ENCODE results near the gene ZBTB2. TPM values are rescaled to one million over a fixed set of nuclear protein-coding genes. Genes with fewer than 3 reads are reported as not detected.
"Not testable (repeated sequence)": the region's sequence is repeated elsewhere in the genome, so short reads cannot be mapped to it uniquely, and the experiment has no call there.

The ZBTB2 gene
- total and polyA plus RNA-seq, 10 of the 15 experiments (the other 5 are each of a cell fraction or from before 2014, with no cell fraction given) = 4.2 to 21.9 (median 15.0) TPM

DNA sequence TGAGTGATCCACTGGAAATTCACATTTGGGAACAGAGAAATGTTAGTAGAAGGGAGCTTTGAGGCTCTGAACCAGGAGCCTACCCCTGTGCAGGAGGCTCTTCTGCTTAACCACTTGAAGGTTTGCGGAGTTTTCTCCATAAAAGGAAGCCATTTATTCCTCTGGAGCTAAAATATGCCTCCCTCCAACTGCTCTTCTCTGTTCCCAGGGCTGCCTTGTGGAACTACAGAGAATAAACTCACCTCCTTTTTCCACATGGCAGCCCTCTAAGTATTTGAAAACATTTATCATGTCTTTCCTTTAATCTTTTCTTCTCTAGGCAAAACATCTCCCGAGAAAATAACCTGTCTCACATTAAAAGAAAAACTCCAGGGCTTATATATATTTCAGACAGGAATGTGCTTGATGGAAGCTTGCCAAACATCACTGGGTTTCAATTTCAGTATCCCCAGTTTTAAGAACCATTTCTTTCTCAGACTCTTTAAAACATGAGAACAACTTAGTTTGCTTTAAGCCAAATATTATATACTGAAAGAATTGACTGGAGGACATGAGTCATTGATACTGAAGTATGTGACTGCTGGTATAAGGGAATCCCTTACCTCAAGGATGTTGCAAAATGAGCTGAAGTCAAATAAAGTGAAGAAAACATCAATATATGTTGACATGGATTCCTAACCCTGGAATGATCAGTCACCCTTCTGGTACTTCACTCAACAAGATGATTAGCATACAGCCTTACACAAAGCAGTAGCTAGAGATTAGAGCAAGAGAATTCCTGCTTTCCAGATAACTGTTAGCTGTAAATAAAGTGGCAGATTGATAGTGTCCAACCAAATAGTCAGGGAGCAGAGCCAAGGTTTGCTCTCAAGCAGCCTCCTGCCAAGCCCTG is 74.0 kb downstream of the ZBTB2 start (continued):
- TF ChIP-seq MTA2 (IDR thresholded peaks at IDR 0.05; ENCODE audit: low read depth) = no peak
- no peak for TF ChIP-seq ETV6 (conservative IDR thresholded peaks at IDR 0.05 in 1 of 2, IDR thresholded peaks at IDR 0.05 in 1 of 2; ENCODE audit: borderline replicate concordance in 1 of 2, low read depth in 1 of 2)

DNA sequence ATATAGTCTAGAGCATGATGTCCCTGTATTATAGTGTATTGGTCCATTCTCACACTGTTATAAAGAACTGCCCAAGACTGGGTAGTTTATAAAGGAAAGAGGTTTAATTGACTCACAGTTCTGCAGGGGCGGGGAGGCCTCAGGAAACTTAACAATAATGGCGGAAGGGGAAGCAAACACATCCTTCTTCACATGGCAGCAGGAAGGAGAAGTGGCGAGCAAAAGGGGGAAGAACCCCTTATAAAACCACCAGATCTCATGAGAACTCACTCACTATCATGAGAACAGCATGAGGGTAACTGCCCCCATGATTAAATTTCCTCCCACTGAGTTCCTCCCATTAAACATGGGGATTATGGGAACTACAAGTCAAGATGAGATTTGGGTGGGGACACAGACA is 75.7 kb downstream of the ZBTB2 start:
- H3K4me3 ChIP-seq; H3K4me2 ChIP-seq (ENCODE audit: control insufficient read depth, insufficient read depth); CTCF ChIA-PET; BruUV-seq (replicated peaks); ATAC-seq; H2AFZ ChIP-seq (ENCODE audit: control insufficient read depth, low read depth, low read length); H3K27me3 ChIP-seq (replicated peaks in 1 of 2; ENCODE audit: control insufficient read depth in 2 of 2, insufficient read depth in 2 of 2, low read length in 1 of 2); in situ Hi-C loops (cut with MboI); H3K27ac ChIP-seq (ENCODE audit: control insufficient read depth, insufficient read depth); H3K9me3 ChIP-seq (replicated peaks; ENCODE audit: control insufficient read depth, insufficient read depth, low read length); SMC1A ChIA-PET (ENCODE audit: uncharacterized antibody, unreplicated experiment); DNase-seq (ENCODE audit: low read depth, low spot score); H3K4me1 ChIP-seq (ENCODE audit: control insufficient read depth, insufficient read depth, low read length); POLR2A ChIA-PET; H3K79me2 ChIP-seq (ENCODE audit: control insufficient read depth, insufficient read depth, low read length); H3K9ac ChIP-seq (ENCODE audit: control insufficient read depth, insufficient read depth, low read length); H4K20me1 ChIP-seq (ENCODE audit: control insufficient read depth, insufficient read depth); FAIRE-seq; intact Hi-C loops (cut with micrococcal nuclease; ENCODE audit: unreplicated experiment); H3K36me3 ChIP-seq (ENCODE audit: control insufficient read depth in 2 of 2, insufficient read depth in 2 of 2, low read length in 1 of 2); RAD21 ChIA-PET (ENCODE audit: unreplicated experiment): not testable (repeated sequence)
- WGBS (ENCODE audit: insufficient coverage, insufficient replicate concordance, low lambda C conversion rate, missing lambda C conversion rate) = 11% methylated on average over 3 of the region's 3 CpGs

Small RNAs within 50 kb of the gene (small RNA-seq; reads per million reads assigned to genes)
- gene RF00019 = not detected

Other genes with a start within 250 kb of the ZBTB2 start
- gene AKAP12, start 151.6 kb downstream of the ZBTB2 start, total RNA-seq (2014; rRNA removed) = under 0.01 TPM in 1 of 2 replicates, not detected in the other
- gene AKAP12, start 151.6 kb downstream of the ZBTB2 start, total RNA-seq (2014; rRNA removed; fragmentation: Illumina TruSeq; extraction: Trizol) = not detected in 2 replicates
- 0.35 and 0.72 TPM in 2 replicates for gene AKAP12, start 151.6 kb downstream of the ZBTB2 start, total RNA-seq (2021)
- gene AKAP12, start 151.6 kb downstream of the ZBTB2 start, polyA plus RNA-seq (2011; rRNA removed) = 0.01 TPM in 2 replicates
- 0.01 TPM in 1 of 2 replicates, not detected in the other for gene AKAP12, start 151.6 kb downstream of the ZBTB2 start, polyA plus RNA-seq (2014; fragmentation: Illumina TruSeq; extraction: Trizol)
- gene AKAP12, start 151.6 kb downstream of the ZBTB2 start, polyA plus RNA-seq (2014; fragmentation: Nextera tagmentation; extraction: Ambion mirVana) = under 1 TPM in 1 of 2 experiments, not detected in 1; under 0.01 TPM
- not detected in 2 replicates for gene AKAP12, start 151.6 kb downstream of the ZBTB2 start, polyA plus RNA-seq (2014; rRNA removed)
- gene AKAP12, start 151.6 kb downstream of the ZBTB2 start, polyA plus RNA-seq (2016; fragmentation: Nextera tagmentation; extraction: Ambion mirVana) = under 1 TPM; 0.10 to 0.11 TPM
- gene RMND1, start 60.6 kb upstream of the ZBTB2 start, total RNA-seq (2014; rRNA removed) = 18.3 and 23.5 TPM in 2 replicates
- 30.4 and 34.5 TPM in 2 replicates for gene RMND1, start 60.6 kb upstream of the ZBTB2 start, total RNA-seq (2014; rRNA removed; fragmentation: Illumina TruSeq; extraction: Trizol)
- gene RMND1, start 60.6 kb upstream of the ZBTB2 start, total RNA-seq (2021) = 14.2 and 18.3 TPM in 2 replicates
- 15.9 and 24.3 TPM in 2 replicates for gene RMND1, start 60.6 kb upstream of the ZBTB2 start, polyA plus RNA-seq (2011; rRNA removed)
- gene RMND1, start 60.6 kb upstream of the ZBTB2 start, polyA plus RNA-seq (2014; fragmentation: Illumina TruSeq; extraction: Trizol) = 26.7 and 29.7 TPM in 2 replicates
- gene RMND1, start 60.6 kb upstream of the ZBTB2 start, polyA plus RNA-seq (2014; fragmentation: Nextera tagmentation; extraction: Ambion mirVana) = 10 to 100 TPM; 18.9 to 24.0 TPM
- 18.0 and 18.3 TPM in 2 replicates for gene RMND1, start 60.6 kb upstream of the ZBTB2 start, polyA plus RNA-seq (2014; rRNA removed)
- gene RMND1, start 60.6 kb upstream of the ZBTB2 start, polyA plus RNA-seq (2016; fragmentation: Nextera tagmentation; extraction: Ambion mirVana) = 10 to 100 TPM; 28.3 to 32.2 TPM
- not detected in 2 replicates for gene CCDC170, start 102.5 kb upstream of the ZBTB2 start, total RNA-seq (2014; rRNA removed)
- gene CCDC170, start 102.5 kb upstream of the ZBTB2 start, total RNA-seq (2014; rRNA removed; fragmentation: Illumina TruSeq; extraction: Trizol) = not detected in 2 replicates
- 0.11 TPM in 1 of 2 replicates, not detected in the other for gene CCDC170, start 102.5 kb upstream of the ZBTB2 start, total RNA-seq (2021)
- gene CCDC170, start 102.5 kb upstream of the ZBTB2 start, polyA plus RNA-seq (2011; rRNA removed) = not detected in 2 replicates
- not detected in 2 replicates for gene CCDC170, start 102.5 kb upstream of the ZBTB2 start, polyA plus RNA-seq (2014; fragmentation: Illumina TruSeq; extraction: Trizol)
- not detected for gene CCDC170, start 102.5 kb upstream of the ZBTB2 start, polyA plus RNA-seq (2014; fragmentation: Nextera tagmentation; extraction: Ambion mirVana)
- gene CCDC170, start 102.5 kb upstream of the ZBTB2 start, polyA plus RNA-seq (2014; rRNA removed) = not detected in 2 replicates
- gene CCDC170, start 102.5 kb upstream of the ZBTB2 start, polyA plus RNA-seq (2016; fragmentation: Nextera tagmentation; extraction: Ambion mirVana) = not detected